ENCODE data around the gene C18orf32.
"Not testable (repeated sequence)": the region's sequence is repeated elsewhere in the genome, so short reads cannot be mapped to it uniquely, and the experiment has no call there.

Gene C18orf32

GRCh38 chr18:49467019-49467563 is 19.9 kb downstream of the C18orf32 start:
- no peak for DNase-seq

GRCh38 chr18:49464718-49465598 is 22.1 kb downstream of the C18orf32 start:
- no peak for DNase-seq

GRCh38 chr18:49461602-49461977 is 25.4 kb downstream of the C18orf32 start:
- DNase-seq = no peak

- no peak for DNase-seq
Measured at GRCh38 chr18:49460976-49461601, 25.9 kb downstream of the C18orf32 start.

GRCh38 chr18:49459404-49460171 is 27.4 kb downstream of the C18orf32 start:
- no peak for DNase-seq

GRCh38 chr18:49457616-49458015 is 29.4 kb downstream of the C18orf32 start:
- no peak for DNase-seq

- DNase-seq = no peak
Measured at GRCh38 chr18:49456794-49457193, 30.2 kb downstream of the C18orf32 start.

GRCh38 chr18:49452534-49452933 is 34.5 kb downstream of the C18orf32 start:
- not testable (repeated sequence) for DNase-seq

GRCh38 chr18:49447810-49448745 is 39.0 kb downstream of the C18orf32 start:
- DNase-seq = peak; percentile 45

- DNase-seq = no peak
Measured at GRCh38 chr18:49446481-49446880, 40.6 kb downstream of the C18orf32 start.

- DNase-seq = no peak
Measured at GRCh38 chr18:49444581-49444980, 42.5 kb downstream of the C18orf32 start.

GRCh38 chr18:49443837-49444236 is 43.2 kb downstream of the C18orf32 start:
- DNase-seq = no peak

- DNase-seq = no peak
Measured at GRCh38 chr18:49441338-49441938, 45.6 kb downstream of the C18orf32 start.

GRCh38 chr18:49435170-49435569 is 51.9 kb downstream of the C18orf32 start:
- no peak for DNase-seq

GRCh38 chr18:49432602-49433001 is 54.4 kb downstream of the C18orf32 start:
- DNase-seq = no peak

GRCh38 chr18:49431165-49431962 is 55.7 kb downstream of the C18orf32 start:
- DNase-seq = no peak

All from central memory CD4-positive, alpha-beta T cell (primary cell).